ENCODE results near the gene DPYD.

Gene DPYD

DNA sequence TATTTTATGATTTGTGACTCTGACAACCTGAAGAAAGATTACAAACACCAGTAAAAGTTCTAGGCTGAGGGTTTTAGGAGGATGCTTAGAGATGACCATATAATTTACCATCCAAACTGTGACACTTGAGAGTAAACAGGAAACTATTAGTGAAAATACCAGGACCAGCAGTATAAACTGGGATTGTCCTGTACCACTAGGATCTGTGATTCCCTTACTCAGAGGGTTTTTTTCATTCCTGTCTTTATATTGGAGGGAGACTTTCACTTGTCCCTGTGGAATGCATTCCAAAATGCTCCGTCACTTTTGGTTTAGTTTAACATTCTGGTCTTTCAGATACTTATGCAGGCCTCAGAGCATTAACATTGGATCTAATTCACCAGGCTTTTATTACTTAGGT is 716.4 kb downstream of the DPYD start:
- H3K27ac ChIP-seq: no peak overlapping the region
- no peak for TF ChIP-seq ZFX (IDR thresholded peaks at IDR 0.05; ENCODE audit: borderline replicate concordance)
- TF ChIP-seq, protein P1, sequence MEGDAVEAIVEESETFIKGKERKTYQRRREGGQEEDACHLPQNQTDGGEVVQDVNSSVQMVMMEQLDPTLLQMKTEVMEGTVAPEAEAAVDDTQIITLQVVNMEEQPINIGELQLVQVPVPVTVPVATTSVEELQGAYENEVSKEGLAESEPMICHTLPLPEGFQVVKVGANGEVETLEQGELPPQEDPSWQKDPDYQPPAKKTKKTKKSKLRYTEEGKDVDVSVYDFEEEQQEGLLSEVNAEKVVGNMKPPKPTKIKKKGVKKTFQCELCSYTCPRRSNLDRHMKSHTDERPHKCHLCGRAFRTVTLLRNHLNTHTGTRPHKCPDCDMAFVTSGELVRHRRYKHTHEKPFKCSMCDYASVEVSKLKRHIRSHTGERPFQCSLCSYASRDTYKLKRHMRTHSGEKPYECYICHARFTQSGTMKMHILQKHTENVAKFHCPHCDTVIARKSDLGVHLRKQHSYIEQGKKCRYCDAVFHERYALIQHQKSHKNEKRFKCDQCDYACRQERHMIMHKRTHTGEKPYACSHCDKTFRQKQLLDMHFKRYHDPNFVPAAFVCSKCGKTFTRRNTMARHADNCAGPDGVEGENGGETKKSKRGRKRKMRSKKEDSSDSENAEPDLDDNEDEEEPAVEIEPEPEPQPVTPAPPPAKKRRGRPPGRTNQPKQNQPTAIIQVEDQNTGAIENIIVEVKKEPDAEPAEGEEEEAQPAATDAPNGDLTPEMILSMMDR (IDR thresholded peaks at IDR 0.05): no peak

- no peak for TF ChIP-seq ZFX (IDR thresholded peaks at IDR 0.05; ENCODE audit: borderline replicate concordance)
- TF ChIP-seq, protein P1 (IDR thresholded peaks at IDR 0.05): no peak
- H3K27ac ChIP-seq: peak overlapping the region; percentile 24; the same call in 1 of the 2 replicates
Observed at GRCh38 chr1:97202481-97203380, 718.1 kb downstream of the DPYD start.

- no peak overlapping the region for H3K27ac ChIP-seq
- TF ChIP-seq ZFX (IDR thresholded peaks at IDR 0.05; ENCODE audit: borderline replicate concordance): no peak
Observed at GRCh38 chr1:97201641-97202040, 719.2 kb downstream of the DPYD start.

DNA sequence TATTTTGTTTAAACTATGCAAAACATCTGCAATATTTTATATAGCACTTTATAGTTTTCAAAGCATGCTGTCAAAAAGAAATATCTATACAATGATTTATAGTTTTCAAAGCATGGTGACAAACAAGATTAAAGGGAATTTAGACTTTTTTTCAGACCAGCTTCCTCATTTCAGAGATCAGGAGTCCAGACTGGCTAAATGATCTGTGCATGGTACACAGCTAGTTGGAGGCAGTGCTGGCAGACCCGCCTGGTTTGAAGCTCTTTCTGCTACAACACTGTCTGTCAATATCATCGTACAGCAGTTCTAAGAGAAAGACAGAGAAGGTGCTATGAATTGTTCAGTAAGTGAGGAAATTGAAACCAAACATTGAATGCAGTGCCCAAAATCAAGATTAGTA is 720.2 kb downstream of the DPYD start:
- H3K27ac ChIP-seq: no peak overlapping the region
- no peak for TF ChIP-seq ZFX (IDR thresholded peaks at IDR 0.05; ENCODE audit: borderline replicate concordance)
- TF ChIP-seq, protein P1 (IDR thresholded peaks at IDR 0.05): no peak

DNA sequence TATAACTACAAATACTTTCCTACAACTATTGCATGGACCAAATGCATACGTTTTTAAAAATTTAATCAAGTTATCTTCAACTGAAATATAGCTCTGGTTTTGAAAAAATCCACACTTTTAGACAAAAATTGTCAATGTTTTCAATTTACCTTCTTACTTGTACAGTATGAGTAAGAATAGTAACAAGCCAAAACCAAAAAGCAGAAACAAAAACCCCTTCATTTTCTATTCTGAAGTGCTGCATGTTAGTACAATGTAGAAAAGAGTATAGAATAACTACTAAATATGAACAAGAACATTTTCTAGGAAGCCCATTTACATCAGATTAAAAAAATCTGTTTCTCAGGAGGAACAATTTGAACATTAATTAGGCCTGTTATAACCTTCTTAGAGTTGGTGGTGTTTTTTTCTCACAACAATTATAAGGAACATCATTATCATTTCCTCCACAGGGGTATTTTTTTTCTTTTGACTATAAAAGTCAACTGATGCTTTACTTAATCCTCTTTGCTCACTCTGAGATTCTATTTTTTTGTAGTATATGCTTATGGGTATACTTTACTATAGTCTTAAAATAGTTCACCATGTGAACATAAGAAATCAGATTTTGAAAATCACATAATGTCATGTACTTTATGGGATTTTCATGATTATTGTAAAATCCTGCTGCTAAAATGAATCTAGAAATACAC is 723.9 kb downstream of the DPYD start:
- no peak overlapping the region for H3K27ac ChIP-seq
- TF ChIP-seq, protein P1 (IDR thresholded peaks at IDR 0.05): no peak
- TF ChIP-seq ZFX (IDR thresholded peaks at IDR 0.05; ENCODE audit: borderline replicate concordance): no peak

GRCh38 chr1:97192872-97193572 is 727.8 kb downstream of the DPYD start:
- TF ChIP-seq, protein P1 (IDR thresholded peaks at IDR 0.05): no peak; the same call in 1 of the 2 replicates
- TF ChIP-seq ZFX (IDR thresholded peaks at IDR 0.05; ENCODE audit: borderline replicate concordance): no peak
- peak overlapping the region; percentile 49 for H3K27ac ChIP-seq

- TF ChIP-seq ZFX (IDR thresholded peaks at IDR 0.05; ENCODE audit: borderline replicate concordance): no peak
- TF ChIP-seq, protein P1 (IDR thresholded peaks at IDR 0.05): no peak
- H3K27ac ChIP-seq: no peak overlapping the region
Observed at GRCh38 chr1:97190326-97190725, 730.5 kb downstream of the DPYD start.
